Raji (cell line): Measurements from ENCODE around the gene RCE1.

Experiments used
- POLR2A ChIP-seq: IDR thresholded peaks from 2 replicates; pipeline ENCODE4 v1.6.1; 2011; ENCODE audit warnings: low read depth, low read length, control low read depth; ENCODE audit not compliant: insufficient read depth

Gene RCE1

DNA sequence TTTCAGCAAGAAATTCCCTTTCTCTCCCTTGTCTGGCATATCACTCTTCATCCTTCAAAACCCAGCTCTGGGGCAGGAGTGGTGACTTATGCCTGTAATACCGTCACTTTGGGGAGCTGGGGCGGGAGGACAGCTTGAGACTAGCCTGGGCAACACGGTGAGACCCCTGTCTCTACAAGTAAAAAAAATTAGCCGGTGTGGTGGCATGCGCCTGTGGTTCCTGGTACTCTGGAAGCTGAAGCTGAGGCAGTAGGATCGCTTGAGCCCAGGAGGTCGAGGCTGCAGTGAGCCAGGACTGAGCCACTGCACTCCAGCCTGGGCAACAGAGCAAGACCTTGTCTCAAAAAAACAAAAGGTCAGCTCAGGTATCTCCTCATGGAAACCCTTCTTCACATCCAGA is 1.4 kb upstream of the RCE1 start:
- no peak for TF ChIP-seq POLR2A

DNA sequence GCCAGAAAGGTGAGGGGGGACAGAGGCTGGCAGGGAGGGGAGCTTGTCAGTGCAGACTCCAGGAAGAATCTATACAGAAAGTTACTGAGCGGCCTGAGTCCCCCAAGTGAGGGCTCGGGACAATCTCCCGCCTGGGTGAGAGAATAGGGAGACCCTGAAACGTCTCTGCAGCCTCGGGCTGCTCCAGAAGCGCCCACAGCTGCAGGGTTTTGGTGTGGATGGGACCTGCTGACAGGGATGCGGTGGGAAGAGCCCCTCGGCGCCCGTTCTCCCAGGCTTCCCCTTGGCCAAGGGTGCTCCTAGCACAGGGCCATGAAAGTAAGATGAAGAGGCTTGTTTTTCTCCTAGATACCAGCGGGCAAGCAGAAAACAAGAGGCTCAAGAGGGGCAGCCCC is 743 bp upstream of the RCE1 start:
- no peak for TF ChIP-seq POLR2A

DNA sequence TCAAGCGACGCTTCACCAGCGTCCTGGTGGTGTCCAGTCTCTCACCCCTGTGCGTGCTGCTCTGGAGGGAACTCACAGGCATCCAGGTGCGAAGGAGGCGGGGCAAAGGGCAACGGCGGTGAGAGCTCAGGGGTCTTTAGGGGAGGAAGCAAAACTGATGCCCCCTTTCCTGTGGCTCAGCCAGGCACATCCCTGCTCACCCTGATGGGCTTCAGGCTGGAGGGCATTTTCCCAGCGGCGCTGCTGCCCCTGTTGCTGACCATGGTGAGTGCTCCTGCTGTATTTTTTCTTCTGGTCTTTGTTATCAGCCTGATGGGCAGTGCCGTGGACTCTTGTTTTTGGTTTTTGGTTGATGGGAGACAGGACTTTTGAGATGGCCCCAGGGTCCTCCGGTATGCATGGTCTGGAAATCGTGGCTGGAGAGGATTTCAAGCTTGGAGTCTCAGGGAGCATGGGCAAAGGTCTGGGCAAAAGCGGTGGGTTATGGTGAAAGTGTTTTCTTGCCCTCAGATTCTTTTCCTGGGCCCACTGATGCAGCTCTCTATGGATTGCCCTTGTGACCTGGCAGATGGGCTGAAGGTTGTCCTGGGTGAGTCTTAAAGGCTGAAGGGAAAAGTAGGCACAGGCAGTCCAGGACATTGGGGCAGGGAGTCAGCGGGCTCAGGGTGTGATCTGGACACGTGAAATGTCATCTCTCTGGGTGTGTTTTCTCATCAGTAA is 695 bp downstream of the RCE1 start:
- TF ChIP-seq POLR2A = no peak

- TF ChIP-seq POLR2A = no peak
These were observed 1.4 kb downstream of the RCE1 start for GRCh38 chr11:66844496-66845142.

- TF ChIP-seq POLR2A = no peak
These were observed 2.1 kb downstream of the RCE1 start for GRCh38 chr11:66845143-66845875.

DNA sequence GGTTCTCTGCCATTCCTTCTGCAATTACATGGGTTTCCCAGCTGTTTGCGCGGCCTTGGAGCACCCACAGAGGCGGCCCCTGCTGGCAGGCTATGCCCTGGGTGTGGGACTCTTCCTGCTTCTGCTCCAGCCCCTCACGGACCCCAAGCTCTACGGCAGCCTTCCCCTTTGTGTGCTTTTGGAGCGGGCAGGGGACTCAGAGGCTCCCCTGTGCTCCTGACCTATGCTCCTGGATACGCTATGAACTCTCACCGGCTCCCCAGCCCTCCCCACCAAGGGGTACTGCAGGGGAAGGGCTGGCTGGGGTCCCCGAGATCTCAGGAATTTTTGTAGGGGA is 2.6 kb downstream of the RCE1 start:
- TF ChIP-seq POLR2A = no peak

DNA sequence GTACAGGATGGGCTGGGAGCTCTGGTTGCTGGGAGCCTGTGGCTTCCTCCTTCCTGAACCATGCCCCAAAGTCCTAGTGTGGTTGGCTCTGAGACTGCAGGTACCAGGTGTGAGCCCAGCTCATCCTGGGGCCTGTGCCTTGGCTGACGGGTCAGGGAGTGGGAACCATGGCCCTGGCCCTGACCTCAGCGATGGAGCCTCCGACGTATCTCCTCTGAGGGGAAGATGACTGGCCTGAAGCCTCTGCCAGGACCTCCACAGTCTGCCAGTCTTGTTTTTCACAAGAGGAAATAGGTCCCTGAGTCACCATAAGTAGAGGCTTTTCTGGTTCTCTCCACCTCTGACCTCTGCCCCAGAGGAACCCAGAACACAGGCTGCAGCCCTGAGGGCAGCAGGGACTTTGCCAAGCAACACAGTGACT is 3.4 kb downstream of the RCE1 start:
- TF ChIP-seq POLR2A = no peak

GRCh38 chr11:66847461-66848232 is 4.4 kb downstream of the RCE1 start:
- TF ChIP-seq POLR2A = no peak

DNA sequence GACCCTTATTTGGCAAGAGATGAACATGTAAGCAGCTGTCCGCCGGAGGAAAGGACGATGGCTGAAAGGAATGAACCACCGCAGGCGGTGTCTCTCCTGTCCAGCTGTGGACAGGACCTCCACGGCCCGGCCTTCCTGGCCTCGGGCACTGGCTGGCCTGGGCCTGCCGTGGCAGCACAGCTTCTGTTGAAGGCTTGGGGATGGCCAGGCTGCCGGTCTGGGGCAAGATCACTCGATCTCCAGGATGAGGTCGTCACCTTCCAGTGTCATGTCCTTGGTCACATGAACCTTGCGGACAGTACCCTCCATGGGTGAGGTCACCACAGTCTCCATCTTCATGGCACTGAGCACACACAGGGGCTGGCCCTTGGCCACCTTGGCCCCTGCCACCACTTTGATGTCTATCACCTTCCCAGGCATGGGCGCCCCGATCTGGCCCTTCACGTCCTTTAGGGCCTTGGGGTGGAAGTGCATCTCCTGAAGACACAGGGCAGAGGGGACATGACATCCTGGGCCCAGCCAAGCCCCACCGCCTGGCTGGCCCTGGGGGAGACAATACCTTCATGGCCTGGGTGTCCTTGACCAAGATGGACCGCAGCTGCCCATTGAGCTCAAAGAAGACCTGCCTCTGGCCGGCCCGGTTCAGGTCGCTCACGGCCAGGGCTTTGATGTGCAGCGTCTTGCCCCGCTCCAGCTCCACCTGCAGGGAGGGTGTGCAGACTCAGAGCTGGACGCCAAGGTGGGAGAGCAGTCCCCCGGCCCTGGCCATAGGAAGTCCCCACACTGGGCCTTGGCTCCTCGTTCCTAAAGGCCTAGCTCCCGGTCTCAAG is 5.6 kb downstream of the RCE1 start:
- no peak for TF ChIP-seq POLR2A

DNA sequence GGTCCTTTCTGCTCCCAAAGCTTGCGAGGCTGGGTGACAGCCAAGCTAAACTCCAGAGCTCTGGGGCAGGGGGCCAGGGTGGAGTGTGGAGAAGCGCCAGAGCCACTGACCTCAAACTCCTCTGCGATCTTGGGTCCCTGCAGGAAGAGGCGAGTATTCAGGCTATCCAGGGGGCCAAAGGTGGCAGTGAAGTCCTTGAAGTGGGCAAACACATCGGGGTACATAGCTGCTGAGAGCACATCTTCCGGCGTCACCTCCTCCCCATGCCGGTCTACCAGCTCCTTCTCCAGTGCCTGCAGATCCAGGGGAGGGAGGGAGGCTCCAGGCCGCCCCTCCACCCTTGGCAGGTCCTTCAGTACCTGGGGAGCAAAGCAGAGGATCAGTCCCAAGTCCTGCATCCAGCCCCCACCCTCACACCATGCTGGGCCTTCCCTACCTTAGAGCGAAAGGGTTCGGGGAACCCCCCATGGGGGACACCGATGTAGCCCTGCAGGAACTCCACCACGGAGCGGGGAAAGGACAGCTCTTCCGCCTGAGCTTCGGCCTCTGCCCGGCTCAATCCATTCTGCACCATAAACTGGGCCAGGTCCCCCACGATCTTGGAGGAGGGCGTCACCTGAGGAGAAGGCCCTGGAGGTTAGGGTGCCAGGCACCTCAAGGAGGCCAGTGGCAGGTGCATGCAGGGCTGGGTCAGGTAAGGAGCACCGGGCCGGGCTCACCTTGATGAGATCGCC is 6.4 kb downstream of the RCE1 start:
- TF ChIP-seq POLR2A = no peak

DNA sequence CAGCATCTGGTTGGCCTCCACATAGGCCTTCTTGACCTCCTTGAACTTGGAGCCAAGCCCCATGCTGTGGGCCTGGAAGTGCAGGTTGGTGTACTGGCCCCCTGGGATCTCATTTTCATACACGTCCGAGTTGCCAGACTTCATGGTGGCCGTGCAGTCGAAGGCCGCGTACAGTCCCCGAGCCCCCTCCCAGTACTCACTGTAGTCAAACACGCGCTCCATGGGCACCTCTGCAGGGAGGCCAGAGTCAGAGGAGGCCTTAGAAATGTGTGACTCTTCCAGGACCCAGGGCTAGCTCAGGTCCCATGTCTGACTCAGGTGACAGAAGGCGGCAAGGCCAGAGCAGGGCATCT is 7.0 kb downstream of the RCE1 start:
- TF ChIP-seq POLR2A = no peak

GRCh38 chr11:66850588-66851238 is 7.5 kb downstream of the RCE1 start:
- no peak for TF ChIP-seq POLR2A

- no peak for TF ChIP-seq POLR2A
These were observed 8.0 kb downstream of the RCE1 start for GRCh38 chr11:66851239-66851596.
